HepG2 (cell line): ENCODE measurements around the gene ROM1. TPM values are rescaled to one million over a fixed set of nuclear protein-coding genes. Genes with fewer than 3 reads are reported as not detected.

Source experiments
- BCLAF1 ChIP-seq: fragments of 450-650 bp; IDR thresholded peaks from 2 replicates; pipeline ENCODE4 v1.6.1; 2017; ENCODE audit warnings: mild to moderate bottlenecking
- E2F2 ChIP-seq: sonication (generic); formaldehyde crosslinking; IDR thresholded peaks from 2 replicates; pipeline ENCODE4 v1.4.0; 2020; ENCODE audit warnings: missing genetic modification reagents, borderline replicate concordance
- IKZF4 ChIP-seq: sonication (generic); formaldehyde crosslinking; IDR thresholded peaks from 2 replicates; pipeline ENCODE4 v1.5.1; 2020; ENCODE audit warnings: borderline replicate concordance, mild to moderate bottlenecking, low read depth, missing genetic modification reagents; ENCODE audit errors: not compliant biosample characterization
- LRRFIP1 ChIP-seq: sonication (generic); formaldehyde crosslinking; conservative IDR thresholded peaks from 2 replicates; pipeline ENCODE4 v1.4.0; 2020; ENCODE audit warnings: missing genetic modification reagents
- MTF2 ChIP-seq: sonication (generic); formaldehyde crosslinking; IDR thresholded peaks from 2 replicates; pipeline ENCODE4 v1.5.0; 2020; ENCODE audit warnings: missing genetic modification reagents, borderline replicate concordance
- NFRKB ChIP-seq: fragments of 450-650 bp; IDR thresholded peaks from 2 replicates; pipeline ENCODE4 v1.6.1; 2017
- POLR2AphosphoS2 ChIP-seq: IDR thresholded peaks from 2 replicates; pipeline ENCODE4 v1.6.1; 2011; ENCODE audit warnings: low read depth, low read length, improper control_type of control experiment
- RAD21 ChIP-seq: fragments of 450-650 bp; formaldehyde crosslinking; IDR thresholded peaks from 2 replicates; pipeline ENCODE4 v1.5.0; 2020; ENCODE audit warnings: mild to moderate bottlenecking
- SNAPC4 ChIP-seq: sonication (generic); formaldehyde crosslinking; IDR thresholded peaks from 2 replicates; pipeline ENCODE4 v1.4.0; 2020; ENCODE audit warnings: mild to moderate bottlenecking, missing genetic modification reagents
- TFAP4 ChIP-seq: sonication (generic); IDR thresholded peaks from 2 replicates; pipeline ENCODE4 v1.6.1; 2016; ENCODE audit warnings: low read depth, borderline replicate concordance
- YEATS2 ChIP-seq: sonication (generic); formaldehyde crosslinking; IDR thresholded peaks from 2 replicates; pipeline ENCODE4 v1.4.0; 2020; ENCODE audit warnings: missing genetic modification reagents, borderline replicate concordance
- ZNF160 ChIP-seq: sonication (generic); formaldehyde crosslinking; IDR thresholded peaks from 2 replicates; pipeline ENCODE4 v1.8.0; 2022; ENCODE audit warnings: mild to moderate bottlenecking, inconsistent platforms, missing genetic modification reagents
- ZNF232 ChIP-seq: sonication (generic); formaldehyde crosslinking; IDR thresholded peaks from 2 replicates; pipeline ENCODE4 v1.4.0; 2020; ENCODE audit warnings: missing genetic modification reagents, borderline replicate concordance
- ZNF331 ChIP-seq: sonication (generic); formaldehyde crosslinking; IDR thresholded peaks from 2 replicates; pipeline ENCODE4 v1.4.0; 2020; ENCODE audit warnings: missing genetic modification reagents
- ZNF746 ChIP-seq: sonication (generic); formaldehyde crosslinking; IDR thresholded peaks from 2 replicates; pipeline ENCODE4 v1.8.0; 2022; ENCODE audit warnings: mild to moderate bottlenecking, missing genetic modification reagents
- ZZZ3 ChIP-seq: sonication (generic); formaldehyde crosslinking; IDR thresholded peaks from 2 replicates; pipeline ENCODE4 v1.4.0; 2020; ENCODE audit warnings: missing genetic modification reagents, mild to moderate bottlenecking, borderline replicate concordance
- polyA plus RNA-seq, 8 experiments: library from polyadenylated mRNA; depleted of rRNA in 3 of 8; stranded (reverse) in 7 of 8; unstranded in 1 of 8; fragments of >200 nt; fragmentation: Illumina TruSeq in 4 of 8; extraction: Trizol in 4 of 8; gene quantifications; 2 replicates each; pipeline versions ENCODE4 v1.2.1 to v1.2.3, GENCODE V29; 2011 to 2016; ENCODE audit warnings: low read depth in 4 of 8, missing spikeins in 1 of 8, mixed read lengths in 1 of 8; ENCODE audit not compliant: insufficient read depth in 1 of 8
- total RNA-seq, 5 experiments: library from RNA; depleted of rRNA; stranded (reverse); fragments of >200 nt; fragmentation: Illumina TruSeq; extraction: Trizol; gene quantifications; 2 replicates each; pipeline ENCODE4 v1.2.3, GENCODE V29; 2016; ENCODE audit warnings: low read depth in 1 of 5

The ROM1 gene
- total and polyA plus RNA-seq, 2 of the 13 experiments (the other 11 are each of a cell fraction or from before 2014, with no cell fraction given): 1.2 to 2.4 TPM

GRCh38 chr11:62611705-62612365 is 1.2 kb upstream of the ROM1 start (continued):
- no peak for TF ChIP-seq SNAPC4 (CRISPR knock-in tag)
- no peak for TF ChIP-seq ZNF160
- TF ChIP-seq ZNF331 (CRISPR knock-in tag): no peak
- TF ChIP-seq IKZF4: no peak
- no peak for TF ChIP-seq ZZZ3 (CRISPR knock-in tag)
- TF ChIP-seq TFAP4: no peak
- no peak for TF ChIP-seq NFRKB
- no peak for TF ChIP-seq ZNF232 (CRISPR knock-in tag)
- no peak for TF ChIP-seq LRRFIP1 (CRISPR knock-in tag)
- TF ChIP-seq BCLAF1: no peak
- no peak for TF ChIP-seq ZNF746 (CRISPR knock-in tag)
- no peak for TF ChIP-seq RAD21
- no peak for TF ChIP-seq E2F2 (CRISPR knock-in tag)
- TF ChIP-seq MTF2 (CRISPR knock-in tag): no peak
- no peak for TF ChIP-seq POLR2AphosphoS2
- no peak for TF ChIP-seq YEATS2 (CRISPR knock-in tag)
